ENCODE data around the gene CLIP2.
"Not testable (repeated sequence)": the region's sequence is repeated elsewhere in the genome, so short reads cannot be mapped to it uniquely, and the experiment has no call there.

The CLIP2 gene

GRCh38 chr7:74300926-74301325, 11.7 kb downstream of the CLIP2 start:
- DNase-seq, result no peak

- DNase-seq, result no peak
Measured at GRCh38 chr7:74302745-74303221, 13.6 kb downstream of the CLIP2 start.

DNA sequence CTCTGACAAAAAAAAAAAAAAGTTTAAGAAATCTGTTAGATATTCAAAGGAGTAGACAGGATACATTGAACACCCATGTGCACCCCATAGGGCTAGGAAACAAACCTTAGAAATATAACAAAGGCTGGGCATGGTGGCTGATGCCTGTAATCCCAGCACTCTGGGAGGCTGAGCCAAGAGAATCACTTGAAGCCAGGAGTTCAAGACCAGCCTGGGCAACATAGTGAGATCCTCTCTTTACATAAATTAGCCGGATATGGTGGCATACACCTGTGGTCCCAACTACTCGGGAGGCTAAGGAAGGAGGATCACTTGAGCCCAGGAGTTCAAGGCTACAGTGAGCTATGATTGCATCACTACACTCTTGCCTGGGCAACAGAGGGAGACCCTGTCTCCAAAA, 15.3 kb downstream of the CLIP2 start:
- DNase-seq, result no peak

DNA sequence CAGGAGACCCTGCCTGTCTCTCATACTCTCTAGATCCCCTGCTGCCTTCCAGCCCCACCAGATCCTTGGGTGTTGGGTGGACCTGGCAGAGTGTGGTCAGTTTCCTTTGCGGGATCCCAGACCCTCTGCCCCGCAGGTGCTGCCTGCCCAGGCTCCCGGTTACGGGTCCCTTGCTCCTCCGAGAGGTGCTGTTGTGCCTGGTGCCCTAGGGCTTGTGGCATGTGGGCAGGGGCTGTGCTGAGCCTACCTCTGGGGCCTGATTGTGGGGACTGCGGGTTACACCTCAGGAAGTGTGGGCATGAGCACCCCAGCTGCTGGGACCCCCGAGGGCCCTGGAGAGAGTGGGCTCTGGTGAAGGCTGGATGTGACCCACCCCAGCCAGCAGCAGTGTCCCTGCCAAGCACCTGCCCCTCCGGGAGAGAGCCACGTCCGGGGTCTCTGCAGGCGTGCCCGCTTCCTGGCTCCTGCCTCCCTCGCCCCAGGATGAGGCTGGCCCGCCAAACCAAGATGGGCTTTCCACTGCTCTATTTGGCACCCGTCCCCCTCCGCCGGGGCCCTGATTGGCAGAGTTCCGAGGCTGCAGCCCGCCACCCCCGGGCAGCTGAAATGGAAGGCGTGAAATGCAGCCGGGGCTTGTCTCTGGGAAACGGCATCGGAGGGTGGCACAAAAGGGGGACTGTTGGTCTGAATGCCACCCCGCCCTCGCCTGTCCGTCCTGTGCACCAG, 17.0 kb downstream of the CLIP2 start:
- DNase-seq, result no peak

DNA sequence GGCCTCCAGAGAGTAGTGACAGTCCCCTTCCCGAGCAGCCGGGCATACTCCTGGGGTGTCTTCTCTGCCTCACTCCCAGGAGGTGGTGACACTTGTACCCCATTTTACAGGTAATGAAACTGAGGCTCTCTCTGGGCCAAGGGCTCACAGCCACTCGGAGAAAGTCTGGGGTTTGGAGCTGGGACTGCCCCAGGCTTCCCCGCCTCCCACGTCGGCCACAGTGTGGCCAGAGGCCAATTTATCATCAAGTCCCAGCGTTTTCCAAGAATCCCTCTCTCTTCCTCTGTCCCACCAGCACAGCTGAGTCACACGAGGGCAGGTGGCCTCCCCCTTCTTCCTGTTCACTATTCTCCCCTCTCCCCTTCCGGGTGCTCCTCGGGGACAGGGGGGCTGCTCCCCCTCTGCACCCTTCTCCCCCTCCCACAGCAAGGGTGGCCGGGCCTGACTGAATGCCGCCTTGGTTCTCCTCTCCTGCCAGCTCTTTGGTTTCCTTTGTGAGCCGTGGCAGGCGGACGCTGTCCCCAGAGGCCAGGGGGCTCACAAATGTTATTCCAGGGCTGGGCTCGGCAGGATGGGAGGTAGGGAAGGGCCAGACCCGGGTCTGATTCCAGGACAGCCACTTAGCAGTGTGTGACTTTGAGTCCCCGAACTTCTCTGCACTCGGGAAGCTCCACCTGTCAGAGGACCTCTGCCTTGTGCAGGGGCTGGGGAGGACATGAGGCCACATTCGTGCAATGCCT, 17.7 kb downstream of the CLIP2 start:
- no peak for DNase-seq

- DNase-seq, result no peak
Measured at GRCh38 chr7:74307738-74308505, 18.7 kb downstream of the CLIP2 start.

GRCh38 chr7:74309181-74309580, 20.0 kb downstream of the CLIP2 start:
- no peak for DNase-seq

DNA sequence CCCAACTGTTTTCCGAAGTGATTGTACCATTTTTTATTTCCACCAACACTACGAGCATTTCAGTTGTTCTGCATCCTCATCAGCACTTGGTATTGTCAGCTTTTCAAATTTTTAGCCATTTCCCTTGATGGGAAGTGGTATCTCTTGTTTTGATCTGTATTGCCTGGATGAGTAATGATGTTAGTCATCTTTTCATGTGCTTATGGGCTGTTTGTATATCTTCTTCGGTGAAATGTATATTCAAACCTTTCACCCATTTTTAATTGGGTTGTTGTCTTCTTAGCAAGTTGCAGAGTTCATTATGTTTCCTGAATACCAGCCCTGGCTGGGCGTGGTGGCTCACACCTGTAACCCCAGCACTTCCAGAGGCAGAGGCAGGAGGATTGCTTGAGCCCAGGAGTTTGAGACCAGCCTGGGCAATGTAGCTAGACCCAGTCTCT, 22.1 kb downstream of the CLIP2 start:
- DNase-seq, result no peak

DNA sequence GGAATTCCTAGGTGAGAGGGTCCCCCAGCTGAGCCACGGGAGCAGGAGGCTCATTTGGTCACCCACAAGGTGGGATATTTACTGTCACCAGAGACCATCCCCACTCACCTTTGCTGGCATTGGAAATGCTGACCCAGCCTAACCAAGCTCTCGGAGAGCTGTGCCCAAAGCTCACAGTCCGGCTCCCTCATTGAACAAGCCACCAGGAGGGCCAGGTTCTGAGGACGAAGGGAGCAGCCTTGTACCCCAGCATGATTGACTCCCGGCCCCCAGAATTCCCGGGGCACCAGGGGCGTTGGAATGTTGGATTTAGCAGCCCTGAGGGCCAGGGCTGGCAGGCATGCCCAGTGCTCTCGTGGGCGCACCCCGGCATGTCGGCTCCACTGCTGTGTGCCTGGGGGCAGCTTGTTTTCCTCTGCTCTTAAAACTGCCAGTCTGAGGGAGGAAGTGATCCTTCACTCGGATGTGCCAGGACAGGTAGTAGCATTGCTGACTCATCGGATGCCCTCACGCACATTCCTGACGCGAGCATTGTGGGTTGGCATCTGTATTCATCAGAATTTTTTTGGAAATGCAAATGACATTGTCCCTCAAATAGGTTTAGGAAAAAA, 23.3 kb downstream of the CLIP2 start:
- no peak for DNase-seq

DNA sequence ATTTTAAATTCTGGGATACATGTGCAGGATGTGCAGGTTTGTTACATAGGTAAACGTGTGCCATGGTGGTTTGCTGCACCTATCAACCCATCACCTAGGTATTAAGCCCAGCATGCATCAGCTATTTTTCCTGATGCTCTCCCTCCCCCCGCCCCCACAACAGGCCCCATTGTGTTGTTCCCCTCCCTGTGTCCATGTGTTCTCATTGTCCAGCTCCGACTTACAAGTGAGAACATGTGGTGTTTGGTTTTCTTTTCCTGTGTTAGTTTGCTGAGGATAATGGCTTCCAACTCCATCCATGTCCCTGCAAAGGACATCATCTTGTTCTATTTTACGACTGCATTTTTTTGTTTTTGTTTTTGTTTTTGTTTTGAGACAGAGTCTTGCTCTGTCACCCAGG, 26.7 kb downstream of the CLIP2 start:
- DNase-seq, result not testable (repeated sequence)

DNA sequence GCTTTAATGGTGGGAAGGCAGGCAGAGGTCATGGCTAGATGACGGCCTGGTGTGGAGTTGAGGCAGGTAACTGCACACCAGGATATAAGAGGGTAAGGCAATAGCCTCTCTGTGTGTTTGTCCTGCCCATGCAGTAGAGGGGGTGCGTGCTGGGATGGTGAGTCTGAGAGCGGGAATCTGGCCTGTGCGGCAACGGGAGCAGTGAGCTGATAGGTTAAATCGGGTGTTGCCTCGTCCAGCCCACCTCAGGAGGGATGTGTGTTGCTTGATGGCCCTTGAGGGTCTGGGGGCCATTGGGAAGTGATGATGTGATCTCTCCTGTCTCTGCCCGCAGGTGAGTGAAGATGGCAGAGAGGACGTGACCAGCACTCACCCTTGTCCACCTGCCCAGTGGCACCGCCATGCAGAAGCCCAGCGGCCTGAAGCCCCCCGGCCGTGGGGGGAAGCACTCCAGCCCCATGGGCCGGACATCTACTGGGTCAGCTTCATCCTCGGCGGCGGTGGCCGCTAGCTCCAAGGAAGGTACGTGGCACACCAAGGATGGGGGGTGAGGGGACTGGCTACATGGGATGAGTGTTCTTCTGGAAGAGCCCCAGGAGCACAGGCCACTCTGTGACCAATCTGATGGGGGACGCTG, 28.1 kb downstream of the CLIP2 start:
- no peak for DNase-seq

GRCh38 chr7:74318043-74318442, 28.8 kb downstream of the CLIP2 start:
- DNase-seq, result no peak

GRCh38 chr7:74320645-74321221, 31.5 kb downstream of the CLIP2 start:
- no peak for DNase-seq

DNA sequence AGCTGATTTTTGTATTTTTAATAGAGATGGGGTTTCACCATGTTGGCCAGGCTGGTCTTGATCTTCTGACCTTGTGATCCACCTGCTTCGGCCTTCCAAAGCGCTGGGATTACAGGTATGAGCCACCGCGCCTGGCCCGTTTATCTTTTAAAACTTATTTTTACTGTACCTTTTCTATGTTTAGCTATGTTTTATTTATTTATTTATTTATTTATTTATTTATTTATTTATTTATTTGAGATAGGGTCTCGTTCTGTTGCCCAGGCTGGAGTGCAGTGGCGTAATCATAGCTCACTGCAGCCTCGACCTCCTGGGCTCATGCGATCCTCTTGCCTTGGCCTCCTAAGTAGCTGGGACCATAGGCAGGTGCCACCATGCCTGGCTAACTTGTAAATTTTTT, 33.7 kb downstream of the CLIP2 start:
- DNase-seq, result not testable (repeated sequence)

DNA sequence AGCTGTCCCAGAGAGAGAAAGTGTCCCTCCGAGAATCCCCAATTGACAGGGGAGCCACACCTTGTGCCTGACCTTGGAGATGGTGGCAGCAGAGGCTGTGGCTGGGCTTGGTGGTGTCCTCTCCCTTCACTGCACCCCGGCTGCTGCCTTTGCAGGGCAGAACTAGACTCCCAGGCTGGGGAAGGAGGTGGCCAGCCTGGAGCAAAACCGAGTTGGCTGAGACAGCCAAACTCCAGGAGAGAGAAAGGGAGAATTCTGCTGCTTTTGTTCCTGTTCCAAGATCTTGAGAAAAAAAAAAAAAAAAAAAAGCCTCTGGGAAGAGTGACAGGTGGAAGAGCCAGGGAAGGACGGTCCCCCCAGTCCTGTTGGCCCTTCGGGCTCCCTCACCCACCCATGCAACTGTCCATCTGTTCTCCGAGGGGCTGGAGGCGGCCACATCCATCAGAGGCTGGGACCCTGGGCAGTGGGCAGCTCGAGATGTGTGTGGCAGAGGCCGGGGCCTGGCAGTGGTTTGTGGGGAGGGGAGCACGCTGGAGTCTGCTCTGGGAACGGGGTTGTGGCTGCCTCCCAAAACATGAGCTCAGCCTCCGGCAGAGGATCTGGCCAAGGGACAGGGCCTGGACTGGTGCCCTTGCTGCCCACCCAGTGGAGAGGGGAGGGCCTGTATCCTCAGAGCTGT, 35.5 kb downstream of the CLIP2 start:
- no peak for DNase-seq

GRCh38 chr7:74325210-74325565, 36.0 kb downstream of the CLIP2 start:
- no peak for DNase-seq

- DNase-seq, result no peak
Measured at GRCh38 chr7:74329225-74329624, 40.0 kb downstream of the CLIP2 start.

DNA sequence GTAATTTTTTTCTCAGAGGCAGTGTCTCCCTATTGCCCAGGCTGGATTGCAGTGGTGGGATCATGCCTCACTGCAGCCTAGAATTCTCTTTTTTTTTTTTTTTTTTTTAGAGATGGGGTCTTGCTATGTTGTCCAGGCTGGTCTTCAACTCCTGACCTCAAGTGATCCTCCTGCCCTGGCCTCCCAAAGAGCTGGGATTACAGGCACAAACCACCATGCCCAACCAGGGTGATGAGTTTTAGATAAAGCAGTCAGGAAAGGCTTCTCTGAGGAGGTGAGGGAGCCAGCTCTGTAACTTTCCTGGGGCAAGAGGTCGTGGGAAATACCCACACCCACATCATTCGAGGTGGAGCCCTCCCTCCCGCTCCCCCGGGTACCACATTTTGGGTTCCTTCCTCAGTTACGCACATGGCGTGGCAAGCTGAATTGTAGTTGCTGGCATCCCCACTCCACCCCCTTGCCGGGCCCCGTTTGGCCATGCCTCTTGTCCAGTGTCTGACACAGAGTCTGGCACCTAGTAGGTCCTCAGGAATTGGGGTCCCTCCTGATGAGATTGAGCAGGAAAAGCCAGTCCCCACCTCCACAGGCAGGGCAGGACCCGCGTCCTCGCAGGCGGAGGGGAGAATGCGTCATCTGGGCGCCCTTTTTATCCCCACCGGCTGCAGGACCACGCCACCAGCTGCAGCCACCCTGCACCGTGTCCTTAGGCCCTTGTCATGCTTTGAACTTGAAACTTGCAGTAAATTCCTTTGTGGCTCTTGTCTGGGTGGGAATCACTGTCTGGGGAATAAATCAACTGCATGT, 43.4 kb downstream of the CLIP2 start:
- no peak for DNase-seq

DNA sequence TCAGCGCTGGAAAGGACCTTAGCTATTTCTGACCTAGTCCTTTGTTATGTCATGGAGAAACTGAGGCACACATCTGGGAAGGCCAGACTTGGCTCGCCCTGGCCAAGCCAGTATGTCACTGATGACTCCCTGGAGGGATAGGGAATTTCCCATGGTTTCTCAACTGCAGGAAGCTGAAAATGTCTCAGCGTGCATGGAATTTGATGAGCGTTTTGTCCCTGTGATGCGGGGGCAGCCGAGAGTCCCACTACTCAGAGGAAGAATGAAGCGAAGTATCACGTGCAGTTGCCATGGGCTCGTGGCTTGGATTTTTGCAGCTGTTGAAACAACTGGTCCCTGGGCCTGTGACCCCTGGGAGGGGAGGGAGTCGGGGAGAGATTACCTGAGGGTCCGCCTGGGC, 44.8 kb downstream of the CLIP2 start:
- DNase-seq, result no peak

DNA sequence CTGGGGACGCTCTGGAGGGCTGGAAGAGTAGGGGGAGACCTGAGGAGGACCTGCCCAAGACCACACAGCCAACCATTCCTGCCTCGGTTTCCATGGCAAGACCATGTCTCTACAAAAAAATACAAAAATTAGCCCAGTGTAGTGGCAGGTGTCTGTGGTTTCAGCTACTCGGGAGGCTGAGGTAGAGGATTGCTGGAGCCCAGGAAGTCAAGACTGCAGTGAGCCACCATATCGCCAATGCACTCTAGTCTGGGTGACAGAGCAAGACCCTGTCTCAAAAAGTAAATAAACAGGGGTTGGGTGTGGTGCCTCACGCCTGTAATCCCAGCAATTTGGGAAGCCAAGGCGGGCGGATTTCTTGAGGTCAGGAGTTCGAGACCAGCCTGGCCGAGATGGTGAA, 48.7 kb downstream of the CLIP2 start:
- no peak for DNase-seq

Measured in NCI-H510A (cell line).